UCSD-AML1 (cell line): ENCODE results near the gene MOCOS.

Source experiments
- DNase-seq: peaks from one replicate; lab custom pipeline; 2025; ENCODE audit not compliant: unreplicated experiment; lab: John Stamatoyannopoulos, UW

The MOCOS gene

DNA sequence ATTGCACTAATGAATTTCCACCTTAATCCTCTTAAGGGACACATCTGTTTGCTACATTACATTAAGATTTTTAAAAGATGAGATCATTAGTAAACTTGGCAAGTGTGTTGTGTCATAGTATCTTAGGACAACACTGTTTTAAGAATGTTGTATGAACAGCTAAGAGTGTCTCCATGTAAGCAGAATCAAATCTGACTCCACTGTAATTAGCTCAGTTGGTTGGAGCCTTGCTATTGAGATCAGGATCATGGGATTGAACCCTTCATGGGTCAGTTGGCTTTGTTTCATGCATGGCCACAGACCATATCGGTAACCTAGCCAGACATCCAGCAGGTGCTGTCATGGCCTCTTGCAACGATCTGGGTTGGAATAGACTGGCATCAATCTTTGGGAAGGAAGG, 115.4 kb downstream of the MOCOS start:
- DNase-seq = no peak

DNA sequence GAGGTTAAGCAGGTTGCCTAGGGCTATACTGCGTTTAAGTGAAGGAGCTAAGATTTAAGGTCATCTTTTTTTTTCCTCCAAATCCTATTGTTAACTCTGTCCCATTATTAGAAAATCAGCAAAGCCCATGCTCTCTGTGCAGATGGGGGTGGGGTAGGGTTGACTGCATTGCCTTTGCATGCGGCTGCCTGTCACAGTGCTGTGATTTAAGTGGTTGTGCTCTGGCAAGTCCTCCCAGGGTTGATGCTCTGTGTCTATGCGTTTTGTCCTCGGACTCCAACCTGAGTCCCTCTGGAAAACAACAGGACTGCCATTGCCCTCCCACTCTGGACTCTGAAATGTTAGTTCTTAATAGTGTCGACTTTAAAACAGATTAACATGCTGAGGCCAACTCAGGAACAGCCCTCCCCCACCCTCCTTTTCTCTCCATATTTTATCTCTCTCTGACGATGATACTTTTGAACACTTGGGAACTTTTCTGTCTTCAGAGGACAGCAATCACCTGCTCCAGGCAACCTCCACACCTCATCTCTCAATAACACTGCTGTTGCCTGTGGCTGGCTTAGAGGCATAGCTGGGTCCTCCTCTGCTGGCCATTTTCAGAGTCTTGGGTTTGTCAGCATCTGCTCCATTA, 116.0 kb downstream of the MOCOS start:
- no peak for DNase-seq

DNA sequence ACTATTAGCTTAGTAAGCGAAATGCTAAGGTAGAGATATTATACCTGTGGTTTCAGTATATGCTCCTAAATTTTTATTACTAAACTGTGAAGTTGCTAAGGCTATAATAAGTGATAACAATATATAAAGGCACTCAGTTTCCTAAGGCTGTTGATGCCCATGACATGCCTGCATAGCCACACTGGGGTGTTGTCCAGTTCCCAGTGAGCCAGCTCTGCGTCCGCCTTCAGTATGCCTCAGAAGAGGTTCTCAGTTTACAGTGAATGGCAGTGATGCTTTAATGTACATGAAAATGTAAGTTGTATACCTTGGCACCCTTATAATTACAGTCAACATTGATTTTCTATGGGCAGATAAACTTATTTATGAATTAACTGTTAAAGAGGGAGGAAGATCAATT, 117.4 kb downstream of the MOCOS start:
- DNase-seq = no peak

DNA sequence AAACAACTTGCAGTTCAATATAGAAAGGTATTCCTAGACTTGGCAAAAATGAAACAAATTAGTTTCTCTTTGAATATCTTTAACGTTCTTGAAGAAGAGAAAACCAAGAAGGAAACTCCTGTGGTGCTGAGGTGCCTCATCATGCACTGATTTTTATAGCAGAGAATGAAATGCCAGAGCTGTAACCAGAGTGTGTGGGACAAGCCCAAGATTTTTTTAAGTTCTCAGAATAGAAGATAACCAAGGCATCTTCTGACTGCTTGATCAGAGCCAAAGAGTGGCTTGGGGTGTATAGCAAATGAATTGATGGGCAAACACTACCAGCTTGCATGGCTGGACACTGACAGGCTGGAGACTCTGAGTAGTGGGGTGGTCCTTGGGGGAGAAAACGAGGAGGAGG, 118.1 kb downstream of the MOCOS start:
- no peak for DNase-seq

DNA sequence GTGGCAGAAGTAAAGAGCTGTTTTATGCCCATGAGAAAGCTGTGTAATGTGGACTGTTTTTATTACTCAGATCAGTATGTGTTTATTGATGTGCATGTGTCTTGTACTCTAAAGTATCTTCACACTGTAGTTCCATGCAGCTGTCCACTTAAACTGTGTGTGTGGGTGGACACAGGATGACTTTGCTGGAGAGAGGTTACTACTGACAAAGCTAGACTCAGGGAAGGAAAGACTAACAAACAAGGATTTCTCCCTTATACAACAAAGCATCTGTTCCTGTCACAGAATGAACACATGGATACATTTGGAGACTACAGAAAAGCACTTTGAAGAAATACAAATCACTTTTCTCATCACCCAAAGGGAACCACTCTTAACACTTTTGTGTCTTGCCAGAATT, 120.2 kb downstream of the MOCOS start:
- no peak for DNase-seq

DNA sequence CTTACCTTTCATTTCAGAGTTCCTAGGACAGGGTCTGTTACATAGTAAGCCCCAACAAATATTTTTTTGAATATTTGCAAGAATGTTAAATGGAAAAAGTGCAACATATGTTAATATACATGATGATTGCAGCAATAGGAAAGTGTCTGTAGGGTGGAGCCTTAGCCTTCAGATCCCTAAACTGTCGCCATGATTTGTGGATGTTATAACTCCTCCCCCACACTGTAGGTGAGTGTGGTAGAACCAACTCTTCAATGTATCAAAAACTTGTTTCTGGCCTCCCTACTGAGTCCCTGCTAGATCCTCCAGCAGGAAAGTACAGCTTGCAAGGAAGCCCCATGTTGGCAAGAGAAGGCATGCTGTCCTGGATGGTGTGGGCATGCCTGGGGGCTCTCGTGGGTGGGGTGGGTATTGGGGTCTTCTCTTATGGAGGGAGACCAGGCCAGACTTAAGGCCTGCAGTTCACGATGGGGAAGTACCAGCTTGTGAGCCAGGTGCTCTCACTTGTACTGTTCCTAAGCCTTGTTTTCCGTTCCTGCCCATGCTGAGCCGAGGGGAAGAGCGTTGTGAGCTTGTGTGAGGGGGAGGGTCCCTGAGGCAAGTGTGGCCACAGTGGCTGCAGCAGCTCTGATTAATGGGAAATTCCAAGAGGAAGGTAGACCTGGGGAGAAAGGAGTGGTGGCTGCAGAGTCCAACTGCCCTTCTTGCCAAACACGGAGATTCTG, 121.6 kb downstream of the MOCOS start:
- DNase-seq = no peak

DNA sequence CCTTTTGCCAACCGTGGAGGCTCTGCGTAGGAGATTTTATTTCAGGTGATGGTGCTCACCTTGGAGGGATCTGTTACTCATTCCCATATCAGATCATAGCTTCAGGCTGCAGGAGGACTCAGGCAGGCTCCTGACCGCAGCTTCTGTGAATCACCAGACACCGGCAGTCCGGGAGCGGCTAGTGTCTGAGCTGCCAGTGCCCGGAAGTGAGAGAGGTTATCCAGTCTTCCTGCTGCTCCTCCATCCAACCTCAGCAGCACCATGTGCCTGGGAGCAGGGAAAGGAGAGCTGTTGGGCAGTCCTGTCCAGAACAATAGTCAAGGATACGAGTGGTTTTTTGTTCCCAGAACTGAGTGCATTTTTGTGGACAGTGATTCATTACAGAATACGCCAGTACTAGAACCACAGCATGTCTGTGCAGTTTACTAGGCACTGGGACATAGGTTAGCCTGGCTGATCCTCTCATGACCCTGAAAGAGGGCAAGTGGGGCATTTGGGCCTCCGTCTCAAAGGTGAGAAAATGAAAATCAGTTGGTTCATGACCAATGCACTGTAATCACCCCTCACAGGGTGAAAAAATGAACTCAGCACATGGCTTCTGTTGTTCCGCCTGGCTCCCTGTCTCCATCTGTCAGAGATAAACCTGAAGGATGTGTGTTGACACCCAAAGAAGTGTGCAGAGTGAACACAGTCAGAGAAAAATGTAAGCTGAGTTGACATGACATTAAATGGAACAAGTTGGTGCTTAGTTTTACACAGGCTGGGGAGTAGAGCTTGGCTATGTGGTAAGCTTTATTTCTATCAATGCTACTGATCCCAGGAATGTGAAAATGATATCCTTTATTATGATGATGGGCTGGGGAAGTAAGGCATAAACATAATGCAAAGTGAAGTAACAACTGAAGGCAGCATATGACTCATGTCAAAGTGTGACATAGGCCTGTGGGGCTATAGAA, 122.4 kb downstream of the MOCOS start:
- no peak for DNase-seq

DNA sequence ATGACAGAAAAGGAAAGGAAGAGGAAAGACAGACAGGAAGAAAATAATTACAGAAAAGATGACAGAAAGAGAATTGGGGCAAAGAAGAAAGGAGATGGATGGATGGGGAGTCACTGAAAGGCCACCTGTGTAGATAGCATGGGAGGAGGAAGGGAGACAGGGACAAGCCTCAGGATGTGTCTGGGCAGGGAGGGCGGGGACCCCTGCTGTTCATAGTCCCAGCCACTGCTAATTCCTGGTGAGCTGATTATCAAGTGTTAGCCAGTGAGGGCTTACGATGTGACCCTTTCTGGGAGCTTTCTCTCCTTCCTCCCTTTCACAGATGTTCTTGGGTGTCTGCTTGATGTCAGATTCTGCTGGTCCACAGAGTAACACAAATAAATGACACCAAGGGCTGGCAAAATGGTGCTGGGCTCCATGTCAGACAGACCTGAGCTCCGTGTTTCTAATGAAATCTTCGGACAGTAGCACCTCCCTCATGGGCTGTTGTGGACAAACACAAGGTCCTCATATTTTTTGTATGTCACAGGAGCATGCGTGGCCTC, 123.8 kb downstream of the MOCOS start:
- no peak for DNase-seq

DNA sequence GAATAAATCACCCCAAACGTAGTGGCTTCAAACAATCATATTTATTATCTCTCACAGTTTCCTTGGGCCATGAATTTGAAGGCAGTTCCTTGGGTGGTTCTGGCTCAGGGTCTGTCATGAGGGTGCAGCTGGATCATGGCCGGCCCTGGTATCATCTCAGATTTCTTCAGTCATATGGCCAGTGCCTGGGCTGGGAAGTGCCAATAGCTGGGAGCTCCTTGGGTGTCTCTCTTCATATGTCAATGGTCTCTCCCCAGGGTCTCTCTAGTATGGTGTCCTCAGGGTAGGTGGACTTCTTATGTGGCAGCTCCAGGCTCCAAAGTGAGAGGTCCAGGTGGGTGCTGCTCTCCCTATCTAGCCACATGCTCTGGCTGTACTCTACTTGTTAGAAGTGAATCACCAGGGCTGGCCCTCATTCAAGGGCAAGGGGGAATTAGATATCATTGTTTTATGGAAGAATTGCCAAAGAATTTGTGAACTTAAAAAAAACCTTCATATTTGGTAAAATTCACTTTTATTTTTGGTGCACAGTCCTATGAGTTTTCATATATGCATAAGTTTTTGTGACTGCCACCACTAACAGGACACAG, 125.6 kb downstream of the MOCOS start:
- no peak for DNase-seq

DNA sequence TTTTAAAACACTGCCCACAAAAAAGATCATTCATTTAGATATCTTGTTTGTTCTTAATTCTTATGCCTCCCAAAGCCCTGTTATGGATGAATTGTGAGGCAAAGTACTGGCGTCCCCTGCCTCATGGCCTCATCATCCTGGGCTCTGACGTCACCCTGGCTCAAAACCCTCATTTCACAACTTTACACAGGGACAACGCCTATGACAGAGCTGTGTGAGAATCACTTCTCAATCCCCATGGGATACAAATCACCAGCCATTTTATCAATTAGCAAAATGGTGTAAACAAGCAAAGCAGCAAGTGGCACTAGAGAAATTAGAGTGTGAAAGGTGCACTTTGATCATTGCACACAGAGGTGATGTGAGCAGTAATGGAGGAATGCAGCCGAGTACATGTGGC, 126.8 kb downstream of the MOCOS start:
- DNase-seq = no peak

DNA sequence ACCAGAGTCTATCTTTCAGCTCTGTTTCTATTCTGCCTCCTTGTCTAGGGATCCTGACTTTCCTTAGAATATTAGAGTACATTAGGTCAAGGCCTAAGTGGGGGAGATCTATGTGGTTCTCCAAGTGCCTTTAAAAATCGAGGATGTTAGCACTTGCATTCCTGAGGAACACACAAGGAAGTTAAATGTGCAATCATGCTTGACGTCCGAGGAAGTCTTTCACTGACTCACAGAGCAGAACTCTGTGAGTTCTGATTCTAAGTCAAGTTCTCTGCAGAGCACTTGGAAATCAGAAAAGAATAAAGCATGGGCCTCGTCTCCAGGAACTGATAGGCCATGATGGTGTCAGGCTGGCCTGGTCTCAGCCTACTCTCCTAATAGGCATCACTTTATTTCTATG, 127.5 kb downstream of the MOCOS start:
- DNase-seq = no peak

DNA sequence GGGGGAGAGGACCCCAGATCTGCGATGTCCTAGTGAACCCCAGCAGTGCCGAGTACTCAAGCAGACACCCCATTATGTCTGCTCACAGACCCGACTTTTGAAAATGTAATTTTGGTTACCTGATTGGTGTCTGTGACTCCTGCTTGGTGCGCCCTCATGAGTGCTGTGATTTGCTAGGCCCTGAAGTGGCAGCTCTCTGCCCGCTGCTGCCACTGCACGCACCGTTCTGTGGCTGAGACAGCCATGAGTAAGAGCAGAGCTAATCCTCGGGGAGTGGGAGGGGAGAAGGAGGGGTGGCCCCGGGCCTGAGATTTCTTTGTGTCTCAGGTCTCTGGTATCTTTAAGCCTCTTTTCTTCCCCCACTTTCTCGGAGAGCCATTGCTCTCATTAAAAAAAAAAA, 128.4 kb downstream of the MOCOS start:
- no peak for DNase-seq

DNA sequence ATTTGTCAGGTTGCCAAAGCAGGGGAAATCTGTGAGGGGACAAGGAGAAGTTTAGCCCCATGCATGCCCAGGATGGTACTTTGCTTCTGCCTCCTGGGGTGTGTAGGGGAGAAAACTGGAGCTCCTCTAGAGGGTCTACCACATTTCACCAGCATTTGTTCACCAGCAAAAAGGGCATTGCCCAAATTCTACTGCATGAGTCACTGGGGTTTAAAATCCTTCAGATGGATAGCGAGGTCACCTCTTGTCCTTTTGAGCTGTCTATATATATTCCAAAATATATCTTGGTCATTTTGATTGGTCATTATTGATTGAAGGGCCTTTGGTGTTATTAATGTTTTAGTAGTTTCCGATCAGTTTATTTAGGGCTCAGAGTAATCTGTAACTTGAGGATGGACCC, 128.9 kb downstream of the MOCOS start:
- no peak for DNase-seq
